ENCODE measurements around the gene TAP1. TPM values are rescaled to one million over a fixed set of nuclear protein-coding genes. Genes with fewer than 3 reads are reported as not detected.

The TAP1 gene
- total RNA-seq, 2 donors from 2014 or later: 7.9 to 12.2 TPM

GRCh38 chr6:32803416-32803815 lies 50.1 kb downstream of the TAP1 start:
- Histone ChIP-seq H3K27ac (no peak overlapping the region), H3K36me3 (replicated peaks in 1 of 2; ENCODE audit: insufficient read depth in 1 of 2, low read depth in 2 of 2) (no peaks in the 10 kb centered on the region), H3K4me1 (no peaks in the 10 kb centered on the region), H3K27me3 (no peaks in the 10 kb centered on the region), H3K9me3 (no peaks in the 10 kb centered on the region), H3K4me3 (no peak overlapping the region)
- no peak for ATAC-seq
- TF ChIP-seq POLR2A (IDR thresholded peaks at IDR 0.05) (no peak), CTCF (IDR thresholded peaks at IDR 0.05) (no peak)
- no peak for DNase-seq
- WGBS, 2 donors: 28 to 39% methylated on average over 2 of the region's 2 CpGs
- intact Hi-C loops (cut with DNase I): no loop called here

GRCh38 chr6:32799740-32800139 lies 53.8 kb downstream of the TAP1 start:
- no peak for DNase-seq
- H3K9me3 ChIP-seq: no peaks in the 10 kb centered on the region
- TF ChIP-seq CTCF (IDR thresholded peaks at IDR 0.05): no peak
- ATAC-seq: no peak
- intact Hi-C loops (cut with DNase I): no loop called here
- no peaks in the 10 kb centered on the region for H3K27me3 ChIP-seq
- H3K4me3 ChIP-seq: no peak overlapping the region
- WGBS, 2 donors: 55 to 62% methylated on average over 3 of the region's 3 CpGs
- H3K27ac ChIP-seq: no peak overlapping the region
- peaks cover 7% of the 10 kb centered on the region for H3K4me1 ChIP-seq
- H3K36me3 ChIP-seq (replicated peaks in 1 of 2; ENCODE audit: insufficient read depth in 1 of 2, low read depth in 2 of 2): no peaks in the 10 kb centered on the region

GRCh38 chr6:32799168-32799567 lies 54.3 kb downstream of the TAP1 start:
- intact Hi-C loops (cut with DNase I): no loop called here

GRCh38 chr6:32796848-32797776 lies 56.4 kb downstream of the TAP1 start:
- ATAC-seq (peak; percentile 83), DNase-seq (peak; percentile 71 to 84 (median 77))
- Histone ChIP-seq H3K4me1 (peaks cover 7% of the 10 kb centered on the region), H3K27me3 (no peaks in the 10 kb centered on the region), H3K36me3 (replicated peaks in 1 of 2; ENCODE audit: insufficient read depth in 1 of 2, low read depth in 2 of 2) (no peaks in the 10 kb centered on the region), H3K9me3 (no peaks in the 10 kb centered on the region), H3K27ac (no peak overlapping the region), H3K4me3 (no peak overlapping the region)
- TF ChIP-seq CTCF (IDR thresholded peaks at IDR 0.05) (peak; percentile 66 to 94 (median 86)), POLR2A (IDR thresholded peaks at IDR 0.05) (no peak)
- WGBS, 2 donors: 4 to 7% methylated on average over 30 of the region's 30 CpGs
- intact Hi-C loops (cut with DNase I): no loop called here

More at GRCh38 chr6:32799168-32799567, 54.3 kb downstream of the TAP1 start:
- no peak for ATAC-seq
- no peaks in the 10 kb centered on the region for H3K9me3 ChIP-seq
- WGBS, 2 donors: 85 to 96% methylated on average over 3 of the region's 3 CpGs
- H3K27me3 ChIP-seq: no peaks in the 10 kb centered on the region
- no peak overlapping the region for H3K27ac ChIP-seq
- TF ChIP-seq CTCF (IDR thresholded peaks at IDR 0.05) (no peak), POLR2A (IDR thresholded peaks at IDR 0.05) (no peak)
- H3K4me3 ChIP-seq: no peak overlapping the region
- no peaks in the 10 kb centered on the region for H3K36me3 ChIP-seq (replicated peaks in 1 of 2; ENCODE audit: insufficient read depth in 1 of 2, low read depth in 2 of 2)
- no peak for DNase-seq
- peaks cover 7% of the 10 kb centered on the region for H3K4me1 ChIP-seq

Small RNA genes lying within 50 kb of the gene (small RNA-seq; reads per million reads assigned to genes)
- not detected for gene HLA-Z

Other genes starting within 250 kb of the TAP1 start
- 10 to 100 TPM in 1 of 2 donors, under 1 TPM in 1; 0.99 to 10.4 TPM for gene HLA-DQA1, start 216.3 kb downstream of the TAP1 start, total RNA-seq
- 1 to 10 TPM in 1 of 2 donors, under 1 TPM in 1; 0.78 to 1.6 TPM for gene HLA-DQB1, start 187.0 kb downstream of the TAP1 start, total RNA-seq
- gene HLA-DQA2, start 112.3 kb downstream of the TAP1 start, total RNA-seq: not detected
- gene HLA-DQB2, start 90.2 kb downstream of the TAP1 start, total RNA-seq: not detected
- not detected for gene HLA-DOB, start 36.7 kb downstream of the TAP1 start, total RNA-seq
- gene TAP2, start 15.0 kb downstream of the TAP1 start, total RNA-seq: 10 to 100 TPM in 1 of 2 donors, 1 to 10 TPM in 1; 5.2 to 13.8 TPM
- gene PSMB8, start 9.7 kb downstream of the TAP1 start, total RNA-seq: 10 to 100 TPM in 1 of 2 donors, 1 to 10 TPM in 1; 9.9 to 24.1 TPM
- gene PSMB9, start 488 bp upstream of the TAP1 start, total RNA-seq: 10 to 100 TPM in 1 of 2 donors, 1 to 10 TPM in 1; 4.6 to 14.5 TPM
- 10 to 100 TPM in 1 of 2 donors, 1 to 10 TPM in 1; 3.0 to 14.3 TPM for gene HLA-DMB, start 87.3 kb upstream of the TAP1 start, total RNA-seq
- 10 to 100 TPM; 15.8 to 26.7 TPM for gene HLA-DMA, start 99.4 kb upstream of the TAP1 start, total RNA-seq
- 100 to 1,000 TPM in 1 of 2 donors, 10 to 100 TPM in 1; 99.1 to 171 TPM for gene BRD2, start 114.9 kb upstream of the TAP1 start, total RNA-seq
- gene HLA-DOA, start 155.9 kb upstream of the TAP1 start, total RNA-seq: 10 to 100 TPM in 1 of 2 donors, 1 to 10 TPM in 1; 2.0 to 83.3 TPM
- 10 to 100 TPM; 10.5 to 81.7 TPM for gene HLA-DPA1, start 219.9 kb upstream of the TAP1 start, total RNA-seq
- gene HLA-DPB1, start 222.3 kb upstream of the TAP1 start, total RNA-seq: 10 to 100 TPM; 41.2 to 52.4 TPM